GM12878 (cell line): ENCODE data around the gene SPRYD3. TPM values are rescaled to one million over a fixed set of nuclear protein-coding genes. Genes with fewer than 3 reads are reported as not detected.

Experiments
- ATAC-seq: fragments of 200-7000 bp; cut with Tn5 transposase; 3 replicates; pipeline ENCODE4 v1.9.1; 2020; ENCODE audit warnings: mild to moderate bottlenecking, moderate library complexity
- BruUV-seq: library from RNA; stranded (reverse); fragments of 400-500 nt; replicated peaks from 2 replicates; lab custom pipeline; 2021; lab: Mats Ljungman, UMichigan
- CTCF ChIA-PET: fragments of 300-600 bp; sonication (Branson Sonifier 250); formaldehyde crosslinking; extraction: SDS; loops from one replicate; lab custom pipeline; 2021; ENCODE audit warnings: inconsistent platforms; lab: Yijun Ruan, JAX
- POLR2A ChIA-PET: fragments of 350-600 bp; formaldehyde crosslinking; extraction: SDS; loops from one replicate; lab custom pipeline; 2021; ENCODE audit warnings: inconsistent platforms; lab: Charles Lee
- RAD21 ChIA-PET: fragments of 300-600 bp; sonication (Branson Sonifier 250); formaldehyde crosslinking; loops from one replicate; lab custom pipeline; 2023; ENCODE audit warnings: antibody characterized with exemption; ENCODE audit not compliant: unreplicated experiment; lab: Charles Lee
- SMC1A ChIA-PET: fragments of 300-600 bp; sonication (Branson Sonifier 250); formaldehyde crosslinking; loops from one replicate; lab custom pipeline; 2023; ENCODE audit not compliant: unreplicated experiment, uncharacterized antibody; lab: Charles Lee
- DNase-seq: peaks from one replicate; pipeline ENCODE4 v3.0.0-alpha.2; 2011; ENCODE audit warnings: low read depth, low spot score
- FAIRE-seq: peaks from 3 replicates; lab custom pipeline; 2011; peaks lifted over from hg19 to GRCh38; lab: Jason Lieb, UNC
- H2AFZ ChIP-seq: 2 replicates; pipeline ENCODE4 v1.6.0; 2011; ENCODE audit warnings: low read depth, low read length, control low read depth; ENCODE audit not compliant: control insufficient read depth
- H3K27ac ChIP-seq: 2 replicates; pipeline ENCODE4 v1.5.1; 2011; ENCODE audit warnings: control low read depth; ENCODE audit not compliant: control insufficient read depth, insufficient read depth
- H3K27me3 ChIP-seq, 2 experiments: replicated peaks in 1 of 2; 2 replicates each; pipeline versions ENCODE4 v1.6.0 to v1.6.1; 2011; ENCODE audit warnings: low read length in 1 of 2; ENCODE audit not compliant: control insufficient read depth in 2 of 2, insufficient read depth in 2 of 2
- H3K36me3 ChIP-seq, 2 experiments: 2 replicates each; pipeline ENCODE4 v1.5.1; 2011; ENCODE audit warnings: low read length in 1 of 2; ENCODE audit not compliant: control insufficient read depth in 2 of 2, insufficient read depth in 2 of 2
- H3K4me1 ChIP-seq: 2 replicates; pipeline ENCODE4 v1.6.1; 2011; ENCODE audit warnings: mild to moderate bottlenecking, low read length, moderate library complexity, mixed read lengths; ENCODE audit not compliant: control insufficient read depth, insufficient read depth
- H3K4me2 ChIP-seq: 2 replicates; pipeline ENCODE4 v1.6.0; 2011; ENCODE audit warnings: control low read depth; ENCODE audit not compliant: control insufficient read depth, insufficient read depth
- H3K4me3 ChIP-seq: fragments of 200-600 bp; sonication (generic); 2 replicates; pipeline ENCODE4 v1.5.1; 2016
- H3K79me2 ChIP-seq: 2 replicates; pipeline ENCODE4 v1.6.0; 2011; ENCODE audit warnings: low read length; ENCODE audit not compliant: control insufficient read depth, insufficient read depth
- H3K9ac ChIP-seq: 2 replicates; pipeline ENCODE4 v1.8.0; 2011; ENCODE audit warnings: low read length, control low read depth, mixed read lengths; ENCODE audit not compliant: control insufficient read depth, insufficient read depth
- H3K9me3 ChIP-seq: replicated peaks from 3 replicates; pipeline ENCODE4 v1.5.1; 2011; ENCODE audit warnings: mild to moderate bottlenecking, low read length; ENCODE audit not compliant: control insufficient read depth, insufficient read depth
- H4K20me1 ChIP-seq: 2 replicates; pipeline ENCODE4 v1.6.0; 2011; ENCODE audit not compliant: control insufficient read depth, insufficient read depth
- MXI1 ChIP-seq: fragments of 150-350 bp; IDR thresholded peaks from 2 replicates; pipeline ENCODE4 v1.6.1; 2011; ENCODE audit warnings: low read depth, mild to moderate bottlenecking, inconsistent platforms, low read length, improper control_type of control experiment
- MYC ChIP-seq: IDR thresholded peaks from 2 replicates; pipeline ENCODE4 v1.6.1; 2011; ENCODE audit warnings: mild to moderate bottlenecking, low read length, moderate library complexity, inconsistent platforms; ENCODE audit not compliant: insufficient read depth, insufficient replicate concordance, insufficient read length, severe bottlenecking
- WRNIP1 ChIP-seq: IDR thresholded peaks from 2 replicates; pipeline ENCODE4 v1.6.1; 2011; ENCODE audit warnings: low read depth, low read length, improper control_type of control experiment, borderline replicate concordance
- WGBS: methylation state at CpG from one replicate; pipeline ENCODE4 v1.1.6; 2016; ENCODE audit warnings: low lambda C conversion rate; ENCODE audit not compliant: insufficient replicate concordance, insufficient coverage; ENCODE audit errors: missing lambda C conversion rate; 5-methylcytosine and 5-hydroxymethylcytosine counted together
- in situ Hi-C: fragments of 300-500 bp; cut with MboI; formaldehyde crosslinking; loops from 9 replicates; pipeline ENCODE4 v1.14.3; 2018; ENCODE audit warnings: mixed read lengths
- intact Hi-C: fragments of 100-400 bp; cut with micrococcal nuclease; formaldehyde crosslinking; loops from one replicate; pipeline ENCODE4 v1.14.2; 2022; ENCODE audit not compliant: unreplicated experiment
- polyA plus RNA-seq, 11 experiments: library from polyadenylated mRNA; depleted of rRNA in 4 of 11; unstranded in 6 of 11; stranded (reverse) in 5 of 11; fragments of >200 nt; fragmentation: Nextera tagmentation in 4 of 11; fragmentation: Illumina TruSeq in 1 of 11; extraction: Ambion mirVana in 4 of 11; extraction: Trizol in 1 of 11; gene quantifications; 1 replicate in 1 of 11; 2 replicates in 10 of 11; pipeline versions ENCODE4 v1.2.1 to v1.2.3, GENCODE V29; 2011 to 2016; ENCODE audit warnings: inconsistent platforms in 2 of 11, missing spikeins in 2 of 11, low read depth in 1 of 11
- total RNA-seq, 4 experiments: library from RNA; depleted of rRNA in 3 of 4; stranded (reverse); fragments of >200 nt in 3 of 4; fragmentation: Illumina TruSeq in 1 of 4; extraction: Trizol in 1 of 4; gene quantifications; 2 replicates each; pipeline versions ENCODE4 v1.2.1 to v1.2.3, GENCODE V29; 2013 to 2021
- TF ChIP-seq, protein P1 (sequence below): fragments of 450-650 bp; conservative IDR thresholded peaks from 2 replicates; pipeline ENCODE4 v1.6.1; 2017; ENCODE audit warnings: mild to moderate bottlenecking, moderate library complexity
- TF ChIP-seq, protein P2 (sequence below): IDR thresholded peaks from 2 replicates; pipeline ENCODE4 v1.6.1; 2011; ENCODE audit warnings: borderline replicate concordance, low read depth, mild to moderate bottlenecking, moderate library complexity, mixed read lengths, low read length; ENCODE audit not compliant: insufficient read depth; ENCODE audit errors: extremely low read length

Gene SPRYD3
- total and polyA plus RNA-seq, 10 of the 15 experiments (the other 5 are each of a cell fraction or from before 2014, with no cell fraction given) = 2.3 to 26.4 (median 20.2) TPM

DNA sequence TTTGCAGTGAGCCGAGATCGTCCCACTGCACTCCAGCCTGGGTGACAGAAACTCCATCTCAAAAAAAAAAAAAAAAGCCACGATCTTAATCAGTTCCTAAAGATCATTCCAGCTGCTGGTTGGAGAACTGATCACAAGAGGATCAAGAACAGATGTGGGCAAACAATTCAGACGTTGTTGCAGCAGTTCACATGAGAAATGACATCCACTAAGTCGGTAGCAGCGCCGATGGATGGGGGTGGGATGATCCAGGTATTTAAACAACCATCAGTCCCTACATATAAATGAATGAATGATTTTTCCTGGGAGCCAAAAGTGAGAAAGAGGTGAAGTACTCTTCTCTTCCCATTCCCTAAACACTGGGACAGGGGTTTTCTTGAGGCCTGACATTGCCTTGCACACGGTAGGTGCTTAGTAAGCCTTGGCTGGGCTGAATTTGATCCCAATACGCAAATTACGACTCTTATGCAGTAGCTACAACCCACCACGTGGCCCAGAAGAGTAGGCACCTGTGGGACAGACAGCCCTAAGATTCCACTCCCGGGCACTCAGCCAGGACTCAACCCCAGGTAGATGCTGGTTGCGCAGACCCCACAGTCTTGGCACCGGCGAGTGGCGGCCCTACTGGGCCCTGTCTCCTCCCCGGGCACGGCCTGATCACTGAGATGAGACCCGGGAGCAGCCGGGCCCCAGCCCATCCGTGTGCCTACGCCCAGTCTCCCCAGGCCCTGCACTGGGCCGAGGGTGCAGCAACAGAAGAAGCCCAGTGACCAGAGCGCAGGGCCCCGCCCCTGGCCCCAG lies 565 bp downstream of the SPRYD3 start:
- H3K79me2 ChIP-seq = peaks cover 6% of the 10 kb centered on the region
- FAIRE-seq (no peak), ATAC-seq (peak; percentile 46), DNase-seq (no peak)
- SMC1A ChIA-PET = interaction anchor here (0.6 to 4.6 kb wide), 9 partner anchors 12 to 208 kb away, joined by 3 to 19 read pairs (median 3); partner anchors contain the start of gene SOAT2
- no peak for TF ChIP-seq WRNIP1
- TF ChIP-seq, protein P1, sequence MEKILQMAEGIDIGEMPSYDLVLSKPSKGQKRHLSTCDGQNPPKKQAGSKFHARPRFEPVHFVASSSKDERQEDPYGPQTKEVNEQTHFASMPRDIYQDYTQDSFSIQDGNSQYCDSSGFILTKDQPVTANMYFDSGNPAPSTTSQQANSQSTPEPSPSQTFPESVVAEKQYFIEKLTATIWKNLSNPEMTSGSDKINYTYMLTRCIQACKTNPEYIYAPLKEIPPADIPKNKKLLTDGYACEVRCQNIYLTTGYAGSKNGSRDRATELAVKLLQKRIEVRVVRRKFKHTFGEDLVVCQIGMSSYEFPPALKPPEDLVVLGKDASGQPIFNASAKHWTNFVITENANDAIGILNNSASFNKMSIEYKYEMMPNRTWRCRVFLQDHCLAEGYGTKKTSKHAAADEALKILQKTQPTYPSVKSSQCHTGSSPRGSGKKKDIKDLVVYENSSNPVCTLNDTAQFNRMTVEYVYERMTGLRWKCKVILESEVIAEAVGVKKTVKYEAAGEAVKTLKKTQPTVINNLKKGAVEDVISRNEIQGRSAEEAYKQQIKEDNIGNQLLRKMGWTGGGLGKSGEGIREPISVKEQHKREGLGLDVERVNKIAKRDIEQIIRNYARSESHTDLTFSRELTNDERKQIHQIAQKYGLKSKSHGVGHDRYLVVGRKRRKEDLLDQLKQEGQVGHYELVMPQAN = peak; percentile 61; the same call in 1 of the 2 replicates
- TF ChIP-seq MXI1 = 0 out of 2 replicates have a peak, but pooled peaks have one; percentile 25
- TF ChIP-seq, protein P2, sequence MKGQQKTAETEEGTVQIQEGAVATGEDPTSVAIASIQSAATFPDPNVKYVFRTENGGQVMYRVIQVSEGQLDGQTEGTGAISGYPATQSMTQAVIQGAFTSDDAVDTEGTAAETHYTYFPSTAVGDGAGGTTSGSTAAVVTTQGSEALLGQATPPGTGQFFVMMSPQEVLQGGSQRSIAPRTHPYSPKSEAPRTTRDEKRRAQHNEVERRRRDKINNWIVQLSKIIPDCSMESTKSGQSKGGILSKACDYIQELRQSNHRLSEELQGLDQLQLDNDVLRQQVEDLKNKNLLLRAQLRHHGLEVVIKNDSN = peak; percentile 63
- peak; percentile 54 for TF ChIP-seq MYC
- POLR2A ChIA-PET = interaction anchor here (0.6 to 2.5 kb wide), 14 partner anchors 10 to 1098 kb away, joined by 3 to 12 read pairs (median 6); partner anchors contain the start of genes EIF4B, ESPL1, IGFBP6 and SOAT2
- peak overlapping the region; percentile 90 for H3K4me3 ChIP-seq
- peak overlapping the region; percentile 61; the same call in 1 of the 2 replicates for H3K27ac ChIP-seq
- H3K4me1 ChIP-seq = no peaks in the 10 kb centered on the region; the same call in none of the 2 replicates
- no peaks in the 10 kb centered on the region for H4K20me1 ChIP-seq
- H3K9ac ChIP-seq = peak overlapping the region; percentile 87
- H3K36me3 ChIP-seq = peaks cover 2 to 4% of the 10 kb centered on the region in 2 experiments; a peak in 3 of 4 replicates
- RAD21 ChIA-PET = interaction anchor here (0.7 to 4.1 kb wide), 13 partner anchors 12 to 673 kb away, joined by 3 to 25 read pairs (median 3); partner anchors contain the start of genes ATP5MC2, CISTR, EIF4B and SOAT2
- 28% methylated on average over 24 of the region's 25 CpGs for WGBS
- in situ Hi-C loops = no loop called here
- H2AFZ ChIP-seq = peak overlapping the region; percentile 61
- peak overlapping the region; percentile 93 for H3K4me2 ChIP-seq
- H3K9me3 ChIP-seq = no peaks in the 10 kb centered on the region
- intact Hi-C loops = loop anchor here (2.0 kb wide), 1 partner anchor 72 kb away; the partner anchor contains the start of gene EIF4B
- BruUV-seq = TSS peak; percentile 57
- CTCF ChIA-PET = interaction anchor here (0.6 to 13.2 kb wide), 12 partner anchors 12 to 1436 kb away, joined by 3 to 177 read pairs (median 3); partner anchors contain the start of genes IGFBP6 and SOAT2
- H3K27me3 ChIP-seq = no peaks in the 10 kb centered on the region
